Loucy (cell line): ENCODE measurements around the gene DCDC1.

Source experiments
- H2AFZ ChIP-seq: fragments of 200-600 bp; sonication (generic); 2 replicates; pipeline ENCODE4 v1.6.0; 2016; ENCODE audit warnings: antibody characterized with exemption, mild to moderate bottlenecking, low read length, moderate library complexity
- H3F3A ChIP-seq: fragments of 200-600 bp; 2 replicates; pipeline ENCODE4 v1.6.0; 2016; ENCODE audit warnings: antibody characterized with exemption, low read depth, mild to moderate bottlenecking
- H3K27me3 ChIP-seq: fragments of 200-600 bp; sonication (generic); 2 replicates; pipeline ENCODE4 v1.6.1; 2014; ENCODE audit warnings: low read length, mild to moderate bottlenecking; ENCODE audit not compliant: insufficient read depth, poor library complexity, severe bottlenecking
- H3K36me3 ChIP-seq: fragments of 200-600 bp; sonication (generic); 2 replicates; pipeline ENCODE4 v1.6.1; 2016; ENCODE audit warnings: low read length; ENCODE audit not compliant: insufficient read depth
- H3K4me1 ChIP-seq: fragments of 200-600 bp; sonication (generic); 2 replicates; pipeline ENCODE4 v1.5.1; 2014; ENCODE audit warnings: low read length, mild to moderate bottlenecking; ENCODE audit not compliant: insufficient read depth, poor library complexity, severe bottlenecking
- H3K4me2 ChIP-seq: fragments of 200-600 bp; sonication (generic); 2 replicates; pipeline ENCODE4 v1.6.0; 2014; ENCODE audit warnings: antibody characterized with exemption, low read length, low read depth, mild to moderate bottlenecking; ENCODE audit not compliant: poor library complexity, severe bottlenecking
- H3K4me3 ChIP-seq: fragments of 200-600 bp; sonication (generic); 2 replicates; pipeline ENCODE4 v1.5.1; 2014; ENCODE audit warnings: low read length, mild to moderate bottlenecking, mixed read lengths; ENCODE audit not compliant: poor library complexity, severe bottlenecking
- H3K79me2 ChIP-seq: fragments of 200-600 bp; sonication (generic); 2 replicates; pipeline ENCODE4 v1.6.1; 2014; ENCODE audit warnings: low read length; ENCODE audit not compliant: insufficient read depth
- H3K9ac ChIP-seq: fragments of 200-600 bp; sonication (generic); 2 replicates; pipeline ENCODE4 v1.6.0; 2014; ENCODE audit warnings: mild to moderate bottlenecking, low read depth, low read length, moderate library complexity; ENCODE audit not compliant: poor library complexity, severe bottlenecking
- H3K9me2 ChIP-seq: fragments of 200-600 bp; sonication (generic); replicated peaks from 2 replicates; pipeline ENCODE4 v1.6.1; 2016; ENCODE audit warnings: low read depth, low read length, mixed read lengths
- H3K9me3 ChIP-seq: fragments of 200-600 bp; sonication (generic); 2 replicates; pipeline ENCODE4 v1.6.1; 2014; ENCODE audit warnings: mild to moderate bottlenecking, antibody characterized with exemption, low read length, low read depth; ENCODE audit not compliant: insufficient read depth
- H4K20me1 ChIP-seq: fragments of 200-600 bp; sonication (generic); 2 replicates; pipeline ENCODE4 v1.6.0; 2014; ENCODE audit warnings: antibody characterized with exemption, low read length, mild to moderate bottlenecking; ENCODE audit not compliant: insufficient read depth, poor library complexity, severe bottlenecking
- EZH2phosphoT487 ChIP-seq: fragments of 200-600 bp; IDR thresholded peaks from 2 replicates; pipeline ENCODE4 v1.6.1; 2018; ENCODE audit warnings: antibody characterized with exemption, mild to moderate bottlenecking, moderate library complexity, borderline replicate concordance
- TF ChIP-seq, protein P1 (sequence below): fragments of 200-600 bp; sonication (generic); conservative IDR thresholded peaks from 2 replicates; pipeline ENCODE4 v1.5.1; 2014; ENCODE audit warnings: mild to moderate bottlenecking, antibody characterized with exemption, low read length

Gene DCDC1

DNA sequence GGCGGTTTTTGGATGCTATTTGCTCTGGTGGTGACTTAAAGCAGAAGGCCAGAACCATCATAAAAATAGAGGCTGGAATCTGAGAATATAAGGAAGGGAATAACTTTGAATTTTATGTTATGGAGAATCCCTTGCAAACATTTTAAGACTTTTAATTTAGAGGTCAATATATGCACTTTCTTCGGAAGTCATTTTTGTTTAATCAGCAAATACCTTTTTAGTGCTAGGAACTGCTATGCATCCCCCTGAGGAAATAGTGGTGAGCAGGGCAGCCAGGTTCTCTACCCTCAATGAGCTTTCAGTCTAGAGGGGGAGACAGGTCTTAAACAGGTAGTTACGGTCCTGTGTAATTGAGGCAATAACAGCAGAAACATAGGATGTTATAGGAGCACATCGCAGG lies 516.9 kb downstream of the DCDC1 start:
- TF ChIP-seq EZH2phosphoT487, result no peak
- H2AFZ ChIP-seq, result no peak overlapping the region
- H3K4me1 ChIP-seq, result no peaks in the 10 kb centered on the region
- H3K79me2 ChIP-seq, result no peaks in the 10 kb centered on the region
- H3K9ac ChIP-seq, result no peak overlapping the region
- no peak overlapping the region for H3K4me3 ChIP-seq
- H4K20me1 ChIP-seq, result no peaks in the 10 kb centered on the region
- no peak overlapping the region for H3K4me2 ChIP-seq
- H3K36me3 ChIP-seq, result no peaks in the 10 kb centered on the region
- H3K9me3 ChIP-seq, result no peaks in the 10 kb centered on the region
- no peaks in the 10 kb centered on the region for H3K9me2 ChIP-seq
- H3K27me3 ChIP-seq, result no peaks in the 10 kb centered on the region
- no peaks in the 10 kb centered on the region for H3F3A ChIP-seq

DNA sequence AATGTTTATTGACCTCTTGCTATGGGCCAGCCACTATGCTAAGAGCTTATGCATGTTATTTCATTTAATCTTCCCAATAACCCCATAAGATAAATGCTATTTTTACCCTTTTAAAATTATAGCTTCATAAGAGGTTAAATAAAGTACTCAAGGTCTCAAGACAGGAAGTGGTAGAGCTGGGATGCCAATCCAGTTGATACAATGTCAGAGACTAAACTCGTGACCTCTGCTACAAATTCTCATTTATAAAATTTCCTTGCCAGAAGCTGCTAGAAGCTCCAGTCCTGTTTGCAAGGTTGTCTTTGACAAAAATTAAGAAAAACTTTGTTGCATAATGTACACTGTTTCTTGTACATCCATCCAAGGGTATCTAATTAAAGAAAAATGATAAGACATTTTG lies 517.4 kb downstream of the DCDC1 start:
- no peaks in the 10 kb centered on the region for H3K27me3 ChIP-seq
- H3K79me2 ChIP-seq, result no peaks in the 10 kb centered on the region
- H4K20me1 ChIP-seq, result no peaks in the 10 kb centered on the region
- H3K9ac ChIP-seq, result no peak overlapping the region
- H3K9me2 ChIP-seq, result no peaks in the 10 kb centered on the region
- no peak overlapping the region for H3K4me2 ChIP-seq
- no peaks in the 10 kb centered on the region for H3F3A ChIP-seq
- H2AFZ ChIP-seq, result no peak overlapping the region
- H3K36me3 ChIP-seq, result no peaks in the 10 kb centered on the region
- no peaks in the 10 kb centered on the region for H3K9me3 ChIP-seq
- H3K4me3 ChIP-seq, result no peak overlapping the region
- no peak for TF ChIP-seq EZH2phosphoT487
- no peaks in the 10 kb centered on the region for H3K4me1 ChIP-seq

GRCh38 chr11:30837252-30837651 lies 532.3 kb downstream of the DCDC1 start:
- no peak overlapping the region for H3K9ac ChIP-seq
- no peaks in the 10 kb centered on the region for H4K20me1 ChIP-seq

DNA sequence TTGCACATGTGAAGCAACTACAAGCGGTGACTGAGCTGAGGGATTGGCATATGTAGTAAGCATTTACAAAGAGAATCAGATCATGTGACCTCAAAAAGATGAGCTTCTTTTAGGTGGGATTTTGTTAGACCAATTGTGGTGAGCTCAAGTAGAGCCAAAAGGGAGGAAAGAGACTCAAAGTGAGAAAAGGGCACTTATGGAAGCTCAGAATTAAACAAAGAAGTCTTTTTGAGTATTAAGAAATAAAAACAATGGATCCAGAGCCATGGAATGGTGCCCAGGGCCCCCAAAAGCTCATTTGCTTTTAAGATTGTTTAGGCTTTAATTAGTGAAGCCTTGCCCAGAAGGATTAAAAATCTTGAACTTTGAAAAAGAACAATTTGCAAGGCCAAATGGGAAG lies 536.7 kb downstream of the DCDC1 start:
- Histone ChIP-seq H3K9me3 (no peaks in the 10 kb centered on the region), H3K4me1 (no peaks in the 10 kb centered on the region), H3K27me3 (no peaks in the 10 kb centered on the region), H3K9me2 (no peaks in the 10 kb centered on the region), H2AFZ (no peak overlapping the region), H4K20me1 (no peaks in the 10 kb centered on the region), H3K36me3 (no peaks in the 10 kb centered on the region), H3K4me2 (no peak overlapping the region), H3F3A (no peaks in the 10 kb centered on the region), H3K4me3 (no peak overlapping the region), H3K79me2 (no peaks in the 10 kb centered on the region), H3K9ac (no peak overlapping the region)
- TF ChIP-seq EZH2phosphoT487, result no peak
- TF ChIP-seq, protein P1, sequence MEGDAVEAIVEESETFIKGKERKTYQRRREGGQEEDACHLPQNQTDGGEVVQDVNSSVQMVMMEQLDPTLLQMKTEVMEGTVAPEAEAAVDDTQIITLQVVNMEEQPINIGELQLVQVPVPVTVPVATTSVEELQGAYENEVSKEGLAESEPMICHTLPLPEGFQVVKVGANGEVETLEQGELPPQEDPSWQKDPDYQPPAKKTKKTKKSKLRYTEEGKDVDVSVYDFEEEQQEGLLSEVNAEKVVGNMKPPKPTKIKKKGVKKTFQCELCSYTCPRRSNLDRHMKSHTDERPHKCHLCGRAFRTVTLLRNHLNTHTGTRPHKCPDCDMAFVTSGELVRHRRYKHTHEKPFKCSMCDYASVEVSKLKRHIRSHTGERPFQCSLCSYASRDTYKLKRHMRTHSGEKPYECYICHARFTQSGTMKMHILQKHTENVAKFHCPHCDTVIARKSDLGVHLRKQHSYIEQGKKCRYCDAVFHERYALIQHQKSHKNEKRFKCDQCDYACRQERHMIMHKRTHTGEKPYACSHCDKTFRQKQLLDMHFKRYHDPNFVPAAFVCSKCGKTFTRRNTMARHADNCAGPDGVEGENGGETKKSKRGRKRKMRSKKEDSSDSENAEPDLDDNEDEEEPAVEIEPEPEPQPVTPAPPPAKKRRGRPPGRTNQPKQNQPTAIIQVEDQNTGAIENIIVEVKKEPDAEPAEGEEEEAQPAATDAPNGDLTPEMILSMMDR, result no peak

More at GRCh38 chr11:30837252-30837651, 532.3 kb downstream of the DCDC1 start:
- Histone ChIP-seq H3K4me1 (no peaks in the 10 kb centered on the region), H3K9me3 (no peaks in the 10 kb centered on the region), H2AFZ (no peak overlapping the region), H3K4me3 (no peak overlapping the region), H3K4me2 (no peak overlapping the region), H3K27me3 (no peaks in the 10 kb centered on the region), H3K9me2 (no peaks in the 10 kb centered on the region), H3K79me2 (no peaks in the 10 kb centered on the region), H3F3A (no peaks in the 10 kb centered on the region), H3K36me3 (no peaks in the 10 kb centered on the region)
- TF ChIP-seq, protein P1, result no peak
- TF ChIP-seq EZH2phosphoT487, result no peak
